SK-N-SH treated with all-trans-retinoic acid at 6 μM for 48 hours (cell line): Measurements from ENCODE around the gene CNTN1.
A peak's percentile ranks its signal among the peaks of the same experiment; 100 is the strongest.

Source experiments
- ATAC-seq: fragments of 200-7000 bp; cut with Tn5 transposase; 3 replicates; pipeline ENCODE4 v1.9.1; 2020; ENCODE audit warnings: mild to moderate bottlenecking, moderate library complexity
- ARNTL ChIP-seq: fragments of 450-650 bp; formaldehyde crosslinking; IDR thresholded peaks from 2 replicates; pipeline ENCODE4 v1.5.0; 2020; ENCODE audit warnings: low read depth, mild to moderate bottlenecking, moderate library complexity, borderline replicate concordance
- BACH2 ChIP-seq: fragments of 250-450 bp; sonication (Bioruptor Pico); IDR thresholded peaks from 2 replicates; pipeline ENCODE4 v1.9.0; 2021; ENCODE audit warnings: mild to moderate bottlenecking, borderline replicate concordance
- CSDC2 ChIP-seq: fragments of 250-450 bp; sonication (Bioruptor Pico); IDR thresholded peaks from 2 replicates; pipeline ENCODE4 v1.5.0; 2020; ENCODE audit warnings: mild to moderate bottlenecking, moderate library complexity
- ESRRG ChIP-seq: fragments of 250-450 bp; sonication (Bioruptor Pico); IDR thresholded peaks from 2 replicates; pipeline ENCODE4 v1.6.1; 2021; ENCODE audit warnings: mild to moderate bottlenecking
- GLIS3 ChIP-seq: fragments of 250-450 bp; sonication (Bioruptor Pico); IDR thresholded peaks from 2 replicates; pipeline ENCODE4 v1.5.0; 2020; ENCODE audit warnings: mild to moderate bottlenecking, moderate library complexity
- ISL1 ChIP-seq: fragments of 250-450 bp; sonication (Bioruptor Pico); IDR thresholded peaks from 2 replicates; pipeline ENCODE4 v2.1.2; 2022; ENCODE audit warnings: mild to moderate bottlenecking, moderate library complexity
- OSR1 ChIP-seq: fragments of 250-450 bp; sonication (Bioruptor Pico); IDR thresholded peaks from 2 replicates; pipeline ENCODE4 v1.8.0; 2022; ENCODE audit warnings: moderate library complexity, mild to moderate bottlenecking, inconsistent platforms
- PPARA ChIP-seq: fragments of 250-450 bp; sonication (Bioruptor Pico); IDR thresholded peaks from 2 replicates; pipeline ENCODE4 v1.5.0; 2020; ENCODE audit warnings: mild to moderate bottlenecking, borderline replicate concordance
- RARB ChIP-seq: fragments of 250-450 bp; sonication (Bioruptor Pico); IDR thresholded peaks from 2 replicates; pipeline ENCODE4 v1.8.0; 2021; ENCODE audit warnings: mild to moderate bottlenecking, moderate library complexity
- SNAI2 ChIP-seq: fragments of 250-450 bp; sonication (Bioruptor Pico); IDR thresholded peaks from 2 replicates; pipeline ENCODE4 v1.5.0; 2020; ENCODE audit warnings: mild to moderate bottlenecking, moderate library complexity
- TCF4 ChIP-seq: fragments of 250-450 bp; sonication (Bioruptor Pico); IDR thresholded peaks from 2 replicates; pipeline ENCODE4 v1.8.0; 2021; ENCODE audit warnings: mild to moderate bottlenecking, moderate library complexity, borderline replicate concordance
- TOX ChIP-seq: fragments of 250-450 bp; sonication (Bioruptor Pico); IDR thresholded peaks from 2 replicates; pipeline ENCODE4 v1.8.0; 2021; ENCODE audit warnings: mild to moderate bottlenecking, moderate library complexity, borderline replicate concordance
- ZC3H10 ChIP-seq: fragments of 250-450 bp; sonication (Bioruptor Pico); IDR thresholded peaks from 2 replicates; pipeline ENCODE4 v1.5.1; 2021; ENCODE audit warnings: mild to moderate bottlenecking, moderate library complexity
- ZFP3 ChIP-seq: fragments of 250-450 bp; sonication (Bioruptor Pico); IDR thresholded peaks from 2 replicates; pipeline ENCODE4 v1.5.0; 2020; ENCODE audit warnings: mild to moderate bottlenecking, moderate library complexity
- ZFP30 ChIP-seq: fragments of 450-650 bp; formaldehyde crosslinking; IDR thresholded peaks from 2 replicates; pipeline ENCODE4 v1.5.0; 2022; ENCODE audit warnings: mild to moderate bottlenecking, moderate library complexity
- ZNF565 ChIP-seq: fragments of 450-650 bp; formaldehyde crosslinking; conservative IDR thresholded peaks from 2 replicates; pipeline ENCODE4 v1.5.0; 2020; ENCODE audit warnings: low read depth, mild to moderate bottlenecking, moderate library complexity
- ZNF70 ChIP-seq: fragments of 450-650 bp; formaldehyde crosslinking; IDR thresholded peaks from 2 replicates; pipeline ENCODE4 v1.5.0; 2020; ENCODE audit warnings: mild to moderate bottlenecking, moderate library complexity
- ZNF8 ChIP-seq: fragments of 450-650 bp; formaldehyde crosslinking; IDR thresholded peaks from 2 replicates; pipeline ENCODE4 v1.5.0; 2020; ENCODE audit warnings: mild to moderate bottlenecking, moderate library complexity
- TF ChIP-seq, protein P1 (sequence below): fragments of 250-450 bp; sonication (Bioruptor Pico); IDR thresholded peaks from 2 replicates; pipeline ENCODE4 v1.8.0; 2020; ENCODE audit warnings: mild to moderate bottlenecking, moderate library complexity, borderline replicate concordance
- TF ChIP-seq, protein P2 (sequence below): fragments of 250-450 bp; sonication (Bioruptor Pico); IDR thresholded peaks from 2 replicates; pipeline ENCODE4 v1.5.1; 2020; ENCODE audit warnings: low read depth, mild to moderate bottlenecking, moderate library complexity
- TF ChIP-seq, protein P3 (sequence below): fragments of 250-450 bp; sonication (Bioruptor Pico); IDR thresholded peaks from 2 replicates; pipeline ENCODE4 v1.5.1; 2021; ENCODE audit warnings: mild to moderate bottlenecking, moderate library complexity
- TF ChIP-seq, protein P4 (sequence below): fragments of 250-450 bp; sonication (Bioruptor Pico); IDR thresholded peaks from 2 replicates; pipeline ENCODE4 v1.8.0; 2021; ENCODE audit warnings: low read depth, mild to moderate bottlenecking, moderate library complexity, borderline replicate concordance
- TF ChIP-seq, protein P5 (sequence below): fragments of 250-450 bp; sonication (Bioruptor Pico); IDR thresholded peaks from 2 replicates; pipeline ENCODE4 v1.5.0; 2020; ENCODE audit warnings: mild to moderate bottlenecking, moderate library complexity

Gene CNTN1

DNA sequence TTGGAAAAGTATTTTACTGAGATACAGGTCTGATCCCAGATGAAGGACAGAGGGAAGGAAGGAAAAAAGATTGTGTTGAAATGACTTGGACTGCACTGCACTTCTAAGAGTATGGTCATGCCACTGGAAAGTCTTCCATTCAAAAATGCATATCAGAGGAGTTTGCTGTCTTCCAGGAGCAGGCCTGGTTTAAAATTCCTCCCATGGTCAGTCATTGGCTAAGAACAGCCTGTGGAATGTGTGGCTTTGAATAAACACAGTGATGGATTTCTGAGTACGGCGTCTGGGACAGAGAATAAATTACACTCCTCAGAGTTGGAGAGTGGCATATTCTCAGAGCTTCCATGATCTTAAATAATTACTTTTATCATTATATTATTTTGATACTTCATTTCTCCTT lies 250.1 kb downstream of the CNTN1 start (continued):
- TF ChIP-seq, protein P1, sequence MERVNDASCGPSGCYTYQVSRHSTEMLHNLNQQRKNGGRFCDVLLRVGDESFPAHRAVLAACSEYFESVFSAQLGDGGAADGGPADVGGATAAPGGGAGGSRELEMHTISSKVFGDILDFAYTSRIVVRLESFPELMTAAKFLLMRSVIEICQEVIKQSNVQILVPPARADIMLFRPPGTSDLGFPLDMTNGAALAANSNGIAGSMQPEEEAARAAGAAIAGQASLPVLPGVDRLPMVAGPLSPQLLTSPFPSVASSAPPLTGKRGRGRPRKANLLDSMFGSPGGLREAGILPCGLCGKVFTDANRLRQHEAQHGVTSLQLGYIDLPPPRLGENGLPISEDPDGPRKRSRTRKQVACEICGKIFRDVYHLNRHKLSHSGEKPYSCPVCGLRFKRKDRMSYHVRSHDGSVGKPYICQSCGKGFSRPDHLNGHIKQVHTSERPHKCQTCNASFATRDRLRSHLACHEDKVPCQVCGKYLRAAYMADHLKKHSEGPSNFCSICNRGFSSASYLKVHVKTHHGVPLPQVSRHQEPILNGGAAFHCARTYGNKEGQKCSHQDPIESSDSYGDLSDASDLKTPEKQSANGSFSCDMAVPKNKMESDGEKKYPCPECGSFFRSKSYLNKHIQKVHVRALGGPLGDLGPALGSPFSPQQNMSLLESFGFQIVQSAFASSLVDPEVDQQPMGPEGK (CRISPR knock-in tag), result no peak
- TF ChIP-seq BACH2 (no peak), CSDC2 (CRISPR knock-in tag) (no peak), ZFP3 (CRISPR knock-in tag) (no peak), RARB (CRISPR knock-in tag) (no peak), ARNTL (CRISPR knock-in tag) (no peak), GLIS3 (CRISPR knock-in tag) (no peak), ZFP30 (CRISPR knock-in tag) (no peak), ESRRG (CRISPR knock-in tag) (no peak), OSR1 (no peak)
- TF ChIP-seq, protein P2, sequence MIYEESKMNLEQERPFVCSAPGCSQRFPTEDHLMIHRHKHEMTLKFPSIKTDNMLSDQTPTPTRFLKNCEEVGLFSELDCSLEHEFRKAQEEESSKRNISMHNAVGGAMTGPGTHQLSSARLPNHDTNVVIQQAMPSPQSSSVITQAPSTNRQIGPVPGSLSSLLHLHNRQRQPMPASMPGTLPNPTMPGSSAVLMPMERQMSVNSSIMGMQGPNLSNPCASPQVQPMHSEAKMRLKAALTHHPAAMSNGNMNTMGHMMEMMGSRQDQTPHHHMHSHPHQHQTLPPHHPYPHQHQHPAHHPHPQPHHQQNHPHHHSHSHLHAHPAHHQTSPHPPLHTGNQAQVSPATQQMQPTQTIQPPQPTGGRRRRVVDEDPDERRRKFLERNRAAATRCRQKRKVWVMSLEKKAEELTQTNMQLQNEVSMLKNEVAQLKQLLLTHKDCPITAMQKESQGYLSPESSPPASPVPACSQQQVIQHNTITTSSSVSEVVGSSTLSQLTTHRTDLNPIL (CRISPR knock-in tag), result no peak

DNA sequence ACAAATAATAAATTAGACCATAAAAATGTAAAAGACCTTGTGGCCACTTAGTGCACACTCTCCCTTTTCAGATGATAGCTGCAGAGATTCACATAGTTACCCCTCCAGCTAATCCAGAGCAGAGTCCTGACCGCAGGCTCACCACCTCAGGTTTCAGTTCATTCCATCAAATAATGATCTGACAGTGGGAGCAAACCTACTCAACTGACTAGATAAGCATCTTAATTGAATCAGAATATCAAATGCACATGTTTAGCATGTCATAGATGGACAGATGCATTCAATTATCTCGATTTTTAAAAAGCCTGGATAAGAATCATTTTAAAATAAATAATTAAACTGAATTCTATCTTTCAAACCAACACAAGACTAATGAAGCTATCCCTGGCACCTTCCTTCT lies 253.5 kb downstream of the CNTN1 start:
- TF ChIP-seq TOX (CRISPR knock-in tag), result no peak
- no peak for TF ChIP-seq CSDC2 (CRISPR knock-in tag)
- TF ChIP-seq, protein P2 (CRISPR knock-in tag), result no peak
- no peak for TF ChIP-seq BACH2
- no peak for TF ChIP-seq ZNF70 (CRISPR knock-in tag)
- TF ChIP-seq, protein P1 (CRISPR knock-in tag), result no peak
- TF ChIP-seq ZFP3 (CRISPR knock-in tag), result no peak
- no peak for TF ChIP-seq RARB (CRISPR knock-in tag)
- TF ChIP-seq, protein P3, sequence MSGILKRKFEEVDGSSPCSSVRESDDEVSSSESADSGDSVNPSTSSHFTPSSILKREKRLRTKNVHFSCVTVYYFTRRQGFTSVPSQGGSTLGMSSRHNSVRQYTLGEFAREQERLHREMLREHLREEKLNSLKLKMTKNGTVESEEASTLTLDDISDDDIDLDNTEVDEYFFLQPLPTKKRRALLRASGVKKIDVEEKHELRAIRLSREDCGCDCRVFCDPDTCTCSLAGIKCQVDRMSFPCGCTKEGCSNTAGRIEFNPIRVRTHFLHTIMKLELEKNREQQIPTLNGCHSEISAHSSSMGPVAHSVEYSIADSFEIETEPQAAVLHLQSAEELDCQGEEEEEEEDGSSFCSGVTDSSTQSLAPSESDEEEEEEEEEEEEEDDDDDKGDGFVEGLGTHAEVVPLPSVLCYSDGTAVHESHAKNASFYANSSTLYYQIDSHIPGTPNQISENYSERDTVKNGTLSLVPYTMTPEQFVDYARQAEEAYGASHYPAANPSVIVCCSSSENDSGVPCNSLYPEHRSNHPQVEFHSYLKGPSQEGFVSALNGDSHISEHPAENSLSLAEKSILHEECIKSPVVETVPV (CRISPR knock-in tag), result no peak
- TF ChIP-seq ESRRG (CRISPR knock-in tag), result no peak
- TF ChIP-seq PPARA (CRISPR knock-in tag), result no peak
- TF ChIP-seq ZNF565, result no peak
- TF ChIP-seq GLIS3 (CRISPR knock-in tag), result 0 out of 2 replicates have a peak, but pooled peaks have one; percentile 31
- TF ChIP-seq ARNTL (CRISPR knock-in tag), result no peak
- TF ChIP-seq, protein P4, sequence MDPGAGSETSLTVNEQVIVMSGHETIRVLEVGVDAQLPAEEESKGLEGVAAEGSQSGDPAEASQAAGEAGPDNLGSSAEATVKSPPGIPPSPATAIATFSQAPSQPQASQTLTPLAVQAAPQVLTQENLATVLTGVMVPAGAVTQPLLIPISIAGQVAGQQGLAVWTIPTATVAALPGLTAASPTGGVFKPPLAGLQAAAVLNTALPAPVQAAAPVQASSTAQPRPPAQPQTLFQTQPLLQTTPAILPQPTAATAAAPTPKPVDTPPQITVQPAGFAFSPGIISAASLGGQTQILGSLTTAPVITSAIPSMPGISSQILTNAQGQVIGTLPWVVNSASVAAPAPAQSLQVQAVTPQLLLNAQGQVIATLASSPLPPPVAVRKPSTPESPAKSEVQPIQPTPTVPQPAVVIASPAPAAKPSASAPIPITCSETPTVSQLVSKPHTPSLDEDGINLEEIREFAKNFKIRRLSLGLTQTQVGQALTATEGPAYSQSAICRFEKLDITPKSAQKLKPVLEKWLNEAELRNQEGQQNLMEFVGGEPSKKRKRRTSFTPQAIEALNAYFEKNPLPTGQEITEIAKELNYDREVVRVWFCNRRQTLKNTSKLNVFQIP (CRISPR knock-in tag), result no peak
- no peak for TF ChIP-seq ZFP30 (CRISPR knock-in tag)
- TF ChIP-seq, protein P5, sequence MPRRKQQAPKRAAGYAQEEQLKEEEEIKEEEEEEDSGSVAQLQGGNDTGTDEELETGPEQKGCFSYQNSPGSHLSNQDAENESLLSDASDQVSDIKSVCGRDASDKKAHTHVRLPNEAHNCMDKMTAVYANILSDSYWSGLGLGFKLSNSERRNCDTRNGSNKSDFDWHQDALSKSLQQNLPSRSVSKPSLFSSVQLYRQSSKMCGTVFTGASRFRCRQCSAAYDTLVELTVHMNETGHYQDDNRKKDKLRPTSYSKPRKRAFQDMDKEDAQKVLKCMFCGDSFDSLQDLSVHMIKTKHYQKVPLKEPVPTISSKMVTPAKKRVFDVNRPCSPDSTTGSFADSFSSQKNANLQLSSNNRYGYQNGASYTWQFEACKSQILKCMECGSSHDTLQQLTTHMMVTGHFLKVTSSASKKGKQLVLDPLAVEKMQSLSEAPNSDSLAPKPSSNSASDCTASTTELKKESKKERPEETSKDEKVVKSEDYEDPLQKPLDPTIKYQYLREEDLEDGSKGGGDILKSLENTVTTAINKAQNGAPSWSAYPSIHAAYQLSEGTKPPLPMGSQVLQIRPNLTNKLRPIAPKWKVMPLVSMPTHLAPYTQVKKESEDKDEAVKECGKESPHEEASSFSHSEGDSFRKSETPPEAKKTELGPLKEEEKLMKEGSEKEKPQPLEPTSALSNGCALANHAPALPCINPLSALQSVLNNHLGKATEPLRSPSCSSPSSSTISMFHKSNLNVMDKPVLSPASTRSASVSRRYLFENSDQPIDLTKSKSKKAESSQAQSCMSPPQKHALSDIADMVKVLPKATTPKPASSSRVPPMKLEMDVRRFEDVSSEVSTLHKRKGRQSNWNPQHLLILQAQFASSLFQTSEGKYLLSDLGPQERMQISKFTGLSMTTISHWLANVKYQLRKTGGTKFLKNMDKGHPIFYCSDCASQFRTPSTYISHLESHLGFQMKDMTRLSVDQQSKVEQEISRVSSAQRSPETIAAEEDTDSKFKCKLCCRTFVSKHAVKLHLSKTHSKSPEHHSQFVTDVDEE (CRISPR knock-in tag), result peak; percentile 91
- no peak for TF ChIP-seq SNAI2 (CRISPR knock-in tag)
- TF ChIP-seq ZNF8 (CRISPR knock-in tag), result no peak
- TF ChIP-seq ISL1 (CRISPR knock-in tag), result peak; percentile 49; the same call in 1 of the 2 replicates
- TF ChIP-seq TCF4 (CRISPR knock-in tag), result peak; percentile 95
- no peak for TF ChIP-seq ZC3H10 (CRISPR knock-in tag)
- TF ChIP-seq OSR1, result no peak
- ATAC-seq, result no peak; the same call in 2 of the 3 replicates
